LNCaP clone FGC (cell line): ENCODE results near the gene SYNGR2.
"Not testable (repeated sequence)": the region's sequence is repeated elsewhere in the genome, so short reads cannot be mapped to it uniquely, and the experiment has no call there.

ENCODE experiments used
- DNase-seq: peaks from one replicate; pipeline ENCODE4 v3.0.0-alpha.2; 2011; ENCODE audit warnings: low read depth
- H3K4me3 ChIP-seq: 2 replicates; pipeline ENCODE4 v1.5.1; 2011; ENCODE audit warnings: mild to moderate bottlenecking, low read depth, low read length, control low read depth
- TF ChIP-seq, protein P1 (sequence below): IDR thresholded peaks from 2 replicates; pipeline ENCODE4 v1.5.1; 2012; ENCODE audit warnings: mild to moderate bottlenecking; ENCODE audit not compliant: control insufficient read depth, insufficient read depth; ENCODE audit errors: extremely low read depth

SYNGR2 gene

DNA sequence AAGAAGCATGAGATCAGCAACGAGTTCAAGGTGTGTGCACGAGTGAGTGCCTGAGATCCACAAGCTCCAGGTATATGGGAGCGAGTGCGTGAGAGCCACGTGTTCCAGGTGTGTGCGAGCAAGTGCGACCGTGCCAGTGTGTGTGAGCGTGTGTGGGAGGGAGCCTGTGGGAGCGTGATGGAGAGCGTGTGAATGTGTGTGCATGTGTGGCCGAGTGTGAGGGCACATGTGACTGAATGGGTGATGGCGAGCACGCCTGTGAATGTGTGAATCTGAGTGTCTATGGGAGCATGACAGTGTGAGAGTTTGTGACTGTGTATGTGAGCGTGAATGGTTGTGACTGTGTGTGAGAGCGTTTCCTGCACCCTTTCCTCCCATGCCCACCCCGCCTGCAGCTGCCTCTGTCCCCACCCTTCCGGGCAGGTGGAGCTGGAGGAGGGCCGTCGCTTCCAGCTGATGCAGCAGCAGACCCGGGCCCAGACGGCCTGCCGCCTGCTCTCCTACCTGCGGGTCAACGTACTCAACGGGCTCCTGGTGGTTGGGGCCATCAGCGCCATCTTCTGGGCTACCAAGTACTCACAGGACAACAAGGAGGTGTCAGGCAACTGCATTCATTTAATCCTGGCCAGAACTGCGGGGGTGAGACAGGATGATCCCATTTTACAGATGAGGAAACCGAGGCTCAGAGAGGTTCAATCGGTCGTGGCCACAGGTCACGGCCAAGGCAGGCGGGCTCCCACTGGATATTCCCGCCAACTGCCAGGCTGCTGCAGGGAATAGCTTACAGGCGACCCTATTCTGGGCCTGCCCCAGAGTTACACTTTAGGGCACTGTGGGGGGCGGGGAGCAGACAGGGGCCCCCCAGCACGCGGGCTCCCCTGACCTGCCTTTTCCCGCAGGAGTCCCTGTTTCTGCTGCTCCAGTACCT, 34.1 kb upstream of the SYNGR2 start:
- H3K4me3 ChIP-seq = no peak overlapping the region
- DNase-seq = no peak
- TF ChIP-seq, protein P1, sequence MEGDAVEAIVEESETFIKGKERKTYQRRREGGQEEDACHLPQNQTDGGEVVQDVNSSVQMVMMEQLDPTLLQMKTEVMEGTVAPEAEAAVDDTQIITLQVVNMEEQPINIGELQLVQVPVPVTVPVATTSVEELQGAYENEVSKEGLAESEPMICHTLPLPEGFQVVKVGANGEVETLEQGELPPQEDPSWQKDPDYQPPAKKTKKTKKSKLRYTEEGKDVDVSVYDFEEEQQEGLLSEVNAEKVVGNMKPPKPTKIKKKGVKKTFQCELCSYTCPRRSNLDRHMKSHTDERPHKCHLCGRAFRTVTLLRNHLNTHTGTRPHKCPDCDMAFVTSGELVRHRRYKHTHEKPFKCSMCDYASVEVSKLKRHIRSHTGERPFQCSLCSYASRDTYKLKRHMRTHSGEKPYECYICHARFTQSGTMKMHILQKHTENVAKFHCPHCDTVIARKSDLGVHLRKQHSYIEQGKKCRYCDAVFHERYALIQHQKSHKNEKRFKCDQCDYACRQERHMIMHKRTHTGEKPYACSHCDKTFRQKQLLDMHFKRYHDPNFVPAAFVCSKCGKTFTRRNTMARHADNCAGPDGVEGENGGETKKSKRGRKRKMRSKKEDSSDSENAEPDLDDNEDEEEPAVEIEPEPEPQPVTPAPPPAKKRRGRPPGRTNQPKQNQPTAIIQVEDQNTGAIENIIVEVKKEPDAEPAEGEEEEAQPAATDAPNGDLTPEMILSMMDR = peak; percentile 53

DNA sequence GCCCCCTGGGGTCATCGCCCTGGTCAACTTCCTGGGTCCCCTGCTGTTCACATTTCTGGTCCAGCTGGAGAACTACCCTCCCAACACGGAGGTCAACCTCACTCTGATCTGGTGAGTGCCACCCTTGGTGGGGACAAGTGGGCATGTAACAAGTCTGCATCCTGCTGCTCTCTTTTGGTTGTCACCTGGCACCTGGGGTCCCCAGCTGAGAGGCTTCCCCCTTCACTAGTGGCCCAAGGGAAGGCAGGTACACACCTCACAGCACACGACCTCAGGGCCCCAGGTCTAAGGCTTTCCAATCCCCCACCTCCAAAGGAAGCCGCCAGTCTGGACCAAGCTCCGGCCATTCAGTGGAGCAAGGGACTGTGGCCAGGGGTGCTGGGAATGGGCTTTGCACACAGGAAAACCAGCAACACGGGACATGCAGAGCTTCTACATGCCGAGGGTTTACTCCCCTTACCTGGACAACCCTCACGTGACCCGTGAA, 33.4 kb upstream of the SYNGR2 start:
- no peak for DNase-seq
- TF ChIP-seq, protein P1 = no peak
- no peak overlapping the region for H3K4me3 ChIP-seq

DNA sequence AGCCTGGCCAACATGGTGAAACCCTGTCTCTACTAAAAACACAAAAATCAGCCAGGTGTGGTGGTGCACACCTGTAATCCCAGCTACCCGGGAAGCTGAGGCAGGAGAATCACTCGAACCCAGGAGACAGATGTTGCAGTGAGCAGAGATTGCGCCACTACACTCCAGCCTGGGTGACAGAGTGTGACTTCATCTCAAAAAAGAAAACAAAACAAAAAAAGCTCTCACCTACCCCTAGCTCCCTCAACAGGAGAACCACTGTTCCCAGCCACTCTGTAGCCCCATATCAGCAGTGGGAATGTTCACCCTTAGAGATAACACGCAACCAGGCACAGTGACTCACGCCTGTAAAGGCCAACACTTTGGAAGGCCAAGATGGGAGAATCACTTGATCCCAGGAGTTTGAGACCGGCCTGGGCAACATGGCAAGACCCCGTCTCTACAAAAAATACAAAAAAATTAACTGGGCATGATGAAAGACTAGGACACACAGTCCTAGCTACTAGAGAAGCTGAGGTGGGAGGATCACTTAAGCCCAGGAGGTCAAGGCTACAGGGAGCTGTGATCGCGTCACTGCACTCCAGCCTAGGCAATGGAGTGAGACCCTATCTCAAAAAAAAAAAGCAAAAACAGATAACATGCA, 32.4 kb upstream of the SYNGR2 start:
- no peak overlapping the region for H3K4me3 ChIP-seq
- no peak for DNase-seq
- TF ChIP-seq, protein P1 = no peak

DNA sequence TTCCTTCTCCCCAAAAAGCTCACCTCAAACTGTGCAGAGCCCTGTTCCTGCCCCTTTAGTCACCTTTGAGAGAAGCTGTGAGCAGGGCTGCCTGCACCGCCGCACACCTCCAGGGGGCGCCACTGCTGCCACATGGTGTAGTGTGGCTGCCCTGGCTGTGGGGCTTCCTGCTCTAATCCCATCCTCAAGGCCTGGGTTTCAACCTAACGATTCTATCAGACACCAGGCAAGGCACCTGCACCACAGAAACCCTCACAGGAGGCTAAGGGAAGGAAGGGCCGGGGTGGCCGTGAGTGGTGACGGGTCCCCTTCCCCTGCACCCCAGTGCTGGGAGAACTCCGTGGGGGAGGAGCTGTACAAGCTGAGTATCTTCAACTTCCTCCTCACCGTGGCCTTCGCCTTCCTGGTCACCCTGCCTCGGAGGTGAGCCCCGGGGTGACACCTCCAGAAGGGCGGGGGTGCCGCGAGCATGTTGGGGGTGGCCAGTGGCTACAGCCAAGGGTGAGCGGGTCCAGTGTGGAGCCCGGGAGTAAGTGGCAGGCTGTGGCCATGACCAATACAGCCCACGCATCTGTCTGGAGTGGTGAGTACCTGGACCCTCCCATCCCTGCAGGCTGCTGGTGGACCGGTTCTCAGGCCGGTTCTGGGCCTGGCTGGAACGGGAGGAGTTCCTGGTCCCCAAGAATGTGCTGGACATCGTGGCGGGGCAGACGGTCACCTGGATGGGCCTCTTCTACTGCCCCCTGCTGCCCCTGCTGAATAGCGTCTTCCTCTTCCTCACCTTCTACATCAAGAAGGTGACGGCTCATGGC, 30.8 kb upstream of the SYNGR2 start:
- no peak overlapping the region for H3K4me3 ChIP-seq
- TF ChIP-seq, protein P1 = peak; percentile 42; the same call in 1 of the 2 replicates
- no peak for DNase-seq

DNA sequence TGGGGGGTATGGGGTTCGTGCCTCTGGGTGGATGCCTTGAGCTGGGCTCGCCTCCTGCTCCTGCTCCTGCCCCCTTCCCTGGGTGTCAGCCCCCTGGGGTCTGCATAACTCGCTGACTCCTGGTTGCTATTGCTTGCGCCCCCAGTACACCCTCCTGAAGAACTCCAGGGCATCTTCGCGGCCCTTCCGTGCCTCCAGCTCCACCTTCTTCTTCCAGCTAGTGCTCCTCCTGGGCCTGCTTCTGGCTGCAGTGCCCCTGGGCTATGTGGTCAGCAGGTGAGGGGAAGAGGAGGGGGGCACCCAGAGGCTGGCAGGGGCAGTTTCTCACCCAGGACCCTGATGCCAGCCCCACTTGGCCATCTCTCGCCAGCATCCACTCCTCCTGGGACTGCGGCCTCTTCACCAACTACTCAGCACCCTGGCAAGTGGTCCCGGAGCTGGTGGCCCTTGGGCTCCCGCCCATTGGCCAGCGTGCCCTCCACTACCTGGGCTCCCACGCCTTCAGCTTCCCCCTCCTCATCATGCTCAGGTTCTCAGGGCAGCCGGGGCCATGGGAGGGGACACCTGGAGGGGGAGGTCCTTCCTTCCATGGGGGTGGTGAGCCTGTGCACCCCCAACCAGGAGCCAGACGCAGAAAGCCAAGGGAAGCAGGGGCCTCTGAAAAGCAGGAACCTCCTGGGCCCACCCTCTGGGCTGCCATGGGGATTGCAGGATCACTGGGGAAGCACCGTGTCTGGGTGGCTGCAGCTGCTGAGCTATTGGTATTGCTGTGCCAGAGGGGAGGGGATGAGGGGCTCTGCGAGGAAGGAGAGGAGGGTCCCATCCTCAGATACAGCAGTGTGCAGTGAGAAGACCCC, 29.9 kb upstream of the SYNGR2 start:
- H3K4me3 ChIP-seq = no peak overlapping the region
- DNase-seq = no peak
- TF ChIP-seq, protein P1 = no peak

DNA sequence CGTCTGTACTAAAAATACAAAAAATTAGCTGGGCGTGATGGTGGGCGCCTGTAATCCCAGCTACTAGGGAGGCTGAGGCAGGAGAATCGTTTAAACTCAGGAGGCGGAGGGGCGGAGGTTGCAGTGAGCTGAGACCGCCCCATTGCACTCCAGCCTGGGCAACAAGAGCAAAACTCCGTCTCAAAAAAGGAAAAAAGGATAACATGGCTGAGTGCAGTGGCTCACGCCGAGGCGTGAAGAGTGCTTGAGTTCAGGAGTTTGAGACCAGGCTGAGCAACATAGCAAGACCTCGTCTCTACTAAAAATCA, 28.6 kb upstream of the SYNGR2 start:
- DNase-seq, H3K4me3 ChIP-seq: not testable (repeated sequence)
